Vagina (tissue), 2 donors: ENCODE results near the gene FBXO44.

Experiments
- CTCF ChIP-seq, 3 experiments: fragments of 450-650 bp in 2 of 3; fragments of 200-600 bp in 1 of 3; sonication (generic) in 1 of 3; IDR thresholded peaks; one replicate each; pipeline ENCODE4 v1.5.1; 2017 to 2019; ENCODE audit warnings: antibody characterized with exemption in 3 of 3, mild to moderate bottlenecking in 2 of 3, moderate library complexity in 2 of 3
- POLR2A ChIP-seq, 2 donors: fragments of 450-650 bp; IDR thresholded peaks; one replicate each; pipeline ENCODE4 v1.6.1; 2017; ENCODE audit warnings: antibody characterized with exemption in 2 of 2, mild to moderate bottlenecking in 2 of 2, moderate library complexity in 2 of 2
- POLR2AphosphoS5 ChIP-seq, 2 donors: sonication (generic); formaldehyde crosslinking; IDR thresholded peaks; one replicate each; pipeline ENCODE4 v1.9.0; 2017; ENCODE audit warnings: antibody characterized with exemption in 2 of 2, mild to moderate bottlenecking in 2 of 2, low read depth in 1 of 2; ENCODE audit not compliant: insufficient read depth in 1 of 2

GRCh38 chr1:11706292-11706691, 51.6 kb downstream of the FBXO44 start:
- TF ChIP-seq CTCF (IDR thresholded peaks at IDR 0.05): no peak
- no peak for TF ChIP-seq POLR2AphosphoS5 (IDR thresholded peaks at IDR 0.05; ENCODE audit: insufficient read depth in 1 of 2, low read depth in 1 of 2)
- TF ChIP-seq POLR2A (IDR thresholded peaks at IDR 0.05): no peak
